ENCODE measurements around the gene LIX1. TPM values are rescaled to one million over a fixed set of nuclear protein-coding genes. Genes with fewer than 3 reads are reported as not detected.

Gene LIX1
- total RNA-seq, 1 experiment from 2014 or later: not detected

DNA sequence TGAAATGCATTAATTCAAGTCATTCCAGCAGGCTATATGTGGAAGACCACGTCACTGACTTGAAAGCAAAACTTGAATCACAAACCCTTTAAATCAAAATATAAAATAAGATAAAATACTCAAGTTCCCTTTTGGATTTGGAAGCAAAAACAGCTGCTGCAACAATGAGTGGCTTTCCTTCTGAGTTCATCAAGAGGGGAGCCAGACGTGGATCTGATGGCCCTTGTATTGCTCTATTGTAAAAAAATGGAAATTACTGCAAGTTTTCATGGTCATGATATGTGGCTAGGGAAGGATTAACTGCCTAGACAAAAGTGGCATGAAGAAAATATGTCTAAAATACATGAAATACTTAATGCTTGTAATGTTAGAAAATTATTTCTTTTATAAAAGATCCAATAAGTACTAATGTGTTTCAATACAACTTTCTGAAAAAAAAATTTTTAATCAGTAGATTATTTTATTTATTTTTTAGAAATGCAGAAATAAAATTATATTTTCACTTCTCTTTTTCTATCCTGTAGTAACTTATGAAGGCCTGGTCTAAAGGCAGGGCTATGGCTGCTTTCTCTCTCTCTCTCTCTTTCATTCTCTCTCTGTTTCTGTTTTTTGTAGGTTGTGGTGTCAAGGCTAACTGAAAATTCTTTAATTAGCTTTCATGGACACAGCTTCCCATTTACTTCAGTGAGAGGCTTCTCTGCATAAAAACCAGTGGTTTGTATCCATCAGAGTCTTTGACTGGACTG, 24.0 kb downstream of the LIX1 start:
- Histone ChIP-seq H3K9me3 (ENCODE audit: low read length) (no peaks in the 10 kb centered on the region), H3K79me2 (ENCODE audit: low read length) (no peaks in the 10 kb centered on the region), H3K4me1 (ENCODE audit: insufficient read depth, low read length) (no peaks in the 10 kb centered on the region), H3K9me2 (replicated peaks; ENCODE audit: low read length) (no peaks in the 10 kb centered on the region), H3K4me3 (ENCODE audit: low read length) (no peak overlapping the region), H3K27me3 (ENCODE audit: low read length) (peaks cover 20% of the 10 kb centered on the region), H3F3A (ENCODE audit: low read length, unreplicated experiment) (no peaks in the 10 kb centered on the region), H4K20me1 (ENCODE audit: low read length) (no peaks in the 10 kb centered on the region), H3K36me3 (ENCODE audit: low read depth, low read length) (no peaks in the 10 kb centered on the region), H3K9ac (ENCODE audit: low read length) (no peak overlapping the region), H2AFZ (ENCODE audit: low read length) (no peak overlapping the region), H3K27ac (ENCODE audit: low read length) (no peak overlapping the region), H3K4me2 (ENCODE audit: low read length) (no peak overlapping the region)
- CTCF ChIA-PET: no interaction called here
- DNase-seq (no peak), ATAC-seq (no peak)
- TF ChIP-seq EZH2phosphoT487 (IDR thresholded peaks at IDR 0.05; ENCODE audit: borderline replicate concordance, low read length) (no peak), EZH2 (IDR thresholded peaks at IDR 0.05; ENCODE audit: low read length, unreplicated experiment) (no peak)
- TF ChIP-seq, protein P1, sequence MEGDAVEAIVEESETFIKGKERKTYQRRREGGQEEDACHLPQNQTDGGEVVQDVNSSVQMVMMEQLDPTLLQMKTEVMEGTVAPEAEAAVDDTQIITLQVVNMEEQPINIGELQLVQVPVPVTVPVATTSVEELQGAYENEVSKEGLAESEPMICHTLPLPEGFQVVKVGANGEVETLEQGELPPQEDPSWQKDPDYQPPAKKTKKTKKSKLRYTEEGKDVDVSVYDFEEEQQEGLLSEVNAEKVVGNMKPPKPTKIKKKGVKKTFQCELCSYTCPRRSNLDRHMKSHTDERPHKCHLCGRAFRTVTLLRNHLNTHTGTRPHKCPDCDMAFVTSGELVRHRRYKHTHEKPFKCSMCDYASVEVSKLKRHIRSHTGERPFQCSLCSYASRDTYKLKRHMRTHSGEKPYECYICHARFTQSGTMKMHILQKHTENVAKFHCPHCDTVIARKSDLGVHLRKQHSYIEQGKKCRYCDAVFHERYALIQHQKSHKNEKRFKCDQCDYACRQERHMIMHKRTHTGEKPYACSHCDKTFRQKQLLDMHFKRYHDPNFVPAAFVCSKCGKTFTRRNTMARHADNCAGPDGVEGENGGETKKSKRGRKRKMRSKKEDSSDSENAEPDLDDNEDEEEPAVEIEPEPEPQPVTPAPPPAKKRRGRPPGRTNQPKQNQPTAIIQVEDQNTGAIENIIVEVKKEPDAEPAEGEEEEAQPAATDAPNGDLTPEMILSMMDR (conservative IDR thresholded peaks at IDR 0.05; ENCODE audit: low read depth, low read length): no peak
- POLR2A ChIA-PET (ENCODE audit: unreplicated experiment): no interaction called here
- intact Hi-C loops (cut with micrococcal nuclease): no loop called here
- no TSS peak for BruUV-seq (replicated peaks)

DNA sequence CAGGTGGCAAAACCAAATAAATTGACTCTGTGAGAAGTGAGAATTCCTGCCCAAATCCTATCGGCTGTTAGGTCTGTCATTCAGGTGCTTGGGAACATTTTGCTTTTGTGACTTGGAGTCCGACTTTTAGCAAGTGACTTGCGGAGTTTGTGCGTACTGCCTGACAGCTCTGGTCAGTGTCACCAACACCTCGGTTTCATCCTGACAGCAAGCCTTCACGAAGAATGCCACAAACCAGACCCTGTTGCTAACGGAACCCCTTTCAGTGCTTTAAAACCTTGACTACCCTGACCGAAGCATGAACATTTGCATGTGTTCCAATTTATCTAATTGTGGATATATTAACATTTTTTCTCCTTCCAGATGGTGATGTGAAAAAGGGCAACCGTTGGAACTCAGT, 26.5 kb downstream of the LIX1 start:
- no peaks in the 10 kb centered on the region for H3K79me2 ChIP-seq (ENCODE audit: low read length)
- H4K20me1 ChIP-seq (ENCODE audit: low read length): no peaks in the 10 kb centered on the region
- H2AFZ ChIP-seq (ENCODE audit: low read length): no peak overlapping the region
- no peak overlapping the region for H3K4me2 ChIP-seq (ENCODE audit: low read length)
- no peaks in the 10 kb centered on the region for H3K9me3 ChIP-seq (ENCODE audit: low read length)
- TF ChIP-seq EZH2phosphoT487 (IDR thresholded peaks at IDR 0.05; ENCODE audit: borderline replicate concordance, low read length) (no peak), EZH2 (IDR thresholded peaks at IDR 0.05; ENCODE audit: low read length, unreplicated experiment) (no peak)
- TF ChIP-seq, protein P1 (conservative IDR thresholded peaks at IDR 0.05; ENCODE audit: low read depth, low read length): no peak
- no TSS peak for BruUV-seq (replicated peaks)
- no peaks in the 10 kb centered on the region for H3F3A ChIP-seq (ENCODE audit: low read length, unreplicated experiment)
- ATAC-seq: no peak
- no peaks in the 10 kb centered on the region for H3K9me2 ChIP-seq (replicated peaks; ENCODE audit: low read length)
- no peaks in the 10 kb centered on the region for H3K36me3 ChIP-seq (ENCODE audit: low read depth, low read length)
- H3K27ac ChIP-seq (ENCODE audit: low read length): no peak overlapping the region
- no peak overlapping the region for H3K9ac ChIP-seq (ENCODE audit: low read length)
- H3K27me3 ChIP-seq (ENCODE audit: low read length): peaks cover 6% of the 10 kb centered on the region; the same call in 1 of the 2 replicates
- intact Hi-C loops (cut with micrococcal nuclease): no loop called here
- no peak for DNase-seq
- CTCF ChIA-PET: interaction anchor here (0.6 kb wide), 1 partner anchor 502 kb away, joined by 3 read pairs; no protein-coding TSS in a partner anchor
- H3K4me1 ChIP-seq (ENCODE audit: insufficient read depth, low read length): no peaks in the 10 kb centered on the region
- POLR2A ChIA-PET (ENCODE audit: unreplicated experiment): no interaction called here
- H3K4me3 ChIP-seq (ENCODE audit: low read length): no peak overlapping the region

DNA sequence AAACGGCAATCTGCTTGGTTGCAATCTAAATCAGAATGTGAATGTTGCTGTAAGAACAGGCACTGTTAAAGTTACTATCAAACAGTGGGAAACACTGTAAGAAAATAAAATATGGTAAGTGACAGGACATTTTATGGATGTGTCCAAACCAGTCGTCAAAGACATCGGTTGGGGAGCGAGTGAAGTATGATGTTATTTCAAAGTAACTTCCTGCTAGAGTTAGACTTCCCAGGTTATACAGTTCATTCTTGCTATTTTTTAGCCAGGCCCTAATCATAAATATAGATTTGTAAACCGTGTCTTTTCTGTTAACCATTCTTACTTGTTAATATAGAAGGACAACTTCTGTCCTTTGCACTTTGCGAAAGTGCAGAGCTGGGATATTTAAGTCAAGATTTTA, 30.2 kb downstream of the LIX1 start:
- TF ChIP-seq EZH2phosphoT487 (IDR thresholded peaks at IDR 0.05; ENCODE audit: borderline replicate concordance, low read length): no peak
- TF ChIP-seq, protein P1 (conservative IDR thresholded peaks at IDR 0.05; ENCODE audit: low read depth, low read length): no peak
- no peak for TF ChIP-seq EZH2 (IDR thresholded peaks at IDR 0.05; ENCODE audit: low read length, unreplicated experiment)
- CTCF ChIA-PET: no interaction called here
- no peaks in the 10 kb centered on the region for H3K4me1 ChIP-seq (ENCODE audit: insufficient read depth, low read length)
- intact Hi-C loops (cut with micrococcal nuclease): no loop called here
- POLR2A ChIA-PET (ENCODE audit: unreplicated experiment): no interaction called here
- peaks cover 7% of the 10 kb centered on the region; the same call in 1 of the 2 replicates for H3K27me3 ChIP-seq (ENCODE audit: low read length)
- no peaks in the 10 kb centered on the region for H3K9me3 ChIP-seq (ENCODE audit: low read length)
- H2AFZ ChIP-seq (ENCODE audit: low read length): no peak overlapping the region
- no peaks in the 10 kb centered on the region for H3K79me2 ChIP-seq (ENCODE audit: low read length)
- no peaks in the 10 kb centered on the region for H3F3A ChIP-seq (ENCODE audit: low read length, unreplicated experiment)
- DNase-seq (no peak), ATAC-seq (no peak)
- H3K4me2 ChIP-seq (ENCODE audit: low read length): no peak overlapping the region
- no peaks in the 10 kb centered on the region for H3K9me2 ChIP-seq (replicated peaks; ENCODE audit: low read length)
- H3K9ac ChIP-seq (ENCODE audit: low read length): no peak overlapping the region
- H4K20me1 ChIP-seq (ENCODE audit: low read length): no peaks in the 10 kb centered on the region
- no TSS peak for BruUV-seq (replicated peaks)
- H3K27ac ChIP-seq (ENCODE audit: low read length): no peak overlapping the region
- no peaks in the 10 kb centered on the region for H3K36me3 ChIP-seq (ENCODE audit: low read depth, low read length)
- no peak overlapping the region for H3K4me3 ChIP-seq (ENCODE audit: low read length)
